A549 (cell line): Measurements from ENCODE around the gene ASH1L. TPM values are rescaled to one million over a fixed set of nuclear protein-coding genes. Genes with fewer than 3 reads are reported as not detected.

Experiments
- ATAC-seq, 2 experiments: fragments of 200-7000 bp in 1 of 2; fragments of >200 bp in 1 of 2; cut with Nextera tagmentation in 1 of 2; cut with Tn5 transposase in 1 of 2; 3 replicates each; pipeline versions ENCODE4 v1.8.0 to v1.9.1; 2018 to 2020; ENCODE audit warnings: mild to moderate bottlenecking in 1 of 2, moderate library complexity in 1 of 2
- CTCF ChIA-PET: fragments of 300-600 bp; sonication (Branson Sonifier 250); formaldehyde crosslinking; extraction: SDS; loops from one replicate; lab custom pipeline; 2021; ENCODE audit warnings: antibody characterized with exemption, inconsistent platforms; lab: Yijun Ruan, JAX
- POLR2A ChIA-PET: fragments of 350-600 bp; formaldehyde crosslinking; extraction: SDS; loops from one replicate; lab custom pipeline; 2021; ENCODE audit warnings: antibody characterized with exemption, inconsistent platforms; lab: Yijun Ruan, JAX
- DNase-seq, 2 experiments: peaks; one replicate each; pipeline versions ENCODE4 v3.0.0 to v3.0.0-alpha.2; 2011 to 2016; ENCODE audit warnings: low read depth in 1 of 2, low spot score in 1 of 2
- FAIRE-seq: peaks from 2 replicates; lab custom pipeline; 2011; peaks lifted over from hg19 to GRCh38; lab: Jason Lieb, UNC
- H3K27ac ChIP-seq, 2 experiments: fragments of >200 bp; sonication (Bioruptor Twin); formaldehyde crosslinking; 3 replicates each; pipeline ENCODE4 v1.5.1; 2016 to 2017
- H3K4me1 ChIP-seq: fragments of >200 bp; sonication (Bioruptor Twin); formaldehyde crosslinking; 3 replicates; pipeline ENCODE4 v1.6.1; 2016
- H3K4me2 ChIP-seq: fragments of >200 bp; sonication (Bioruptor Twin); formaldehyde crosslinking; 3 replicates; pipeline ENCODE4 v1.6.1; 2016
- H3K4me3 ChIP-seq: fragments of >200 bp; sonication (Bioruptor Twin); formaldehyde crosslinking; 3 replicates; pipeline ENCODE4 v1.5.1; 2016
- H3K9me3 ChIP-seq: fragments of >200 bp; sonication (Bioruptor Twin); formaldehyde crosslinking; 3 replicates; pipeline ENCODE4 v1.6.1; 2016
- BHLHE40 ChIP-seq: IDR thresholded peaks from 2 replicates; pipeline ENCODE4 v1.6.1; 2012; ENCODE audit warnings: low read depth, low read length, inconsistent platforms
- CBX8 ChIP-seq: fragments of 200-600 bp; sonication (generic); IDR thresholded peaks from 2 replicates; pipeline ENCODE4 v1.6.1; 2016
- CHD4 ChIP-seq: fragments of 200-600 bp; sonication (generic); IDR thresholded peaks from 2 replicates; pipeline ENCODE4 v1.6.1; 2016; ENCODE audit warnings: antibody characterized with exemption, mild to moderate bottlenecking, borderline replicate concordance
- CTCF ChIP-seq: fragments of >200 bp; sonication (Bioruptor Twin); formaldehyde crosslinking; IDR thresholded peaks from 3 replicates; pipeline ENCODE4 v1.5.1; 2016
- E2F6 ChIP-seq: IDR thresholded peaks from 2 replicates; pipeline ENCODE4 v1.6.1; 2012; ENCODE audit warnings: low read depth, borderline replicate concordance
- EHMT2 ChIP-seq: fragments of 200-600 bp; sonication (generic); IDR thresholded peaks from 2 replicates; pipeline ENCODE4 v1.6.1; 2016; ENCODE audit warnings: antibody characterized with exemption, low read depth, mild to moderate bottlenecking, moderate library complexity
- EP300 ChIP-seq, 2 experiments: fragments of >200 bp; sonication (Bioruptor Twin); formaldehyde crosslinking; IDR thresholded peaks; 2 replicates in 1 of 2; 3 replicates in 1 of 2; pipeline ENCODE4 v1.6.1; 2016 to 2017
- ESRRA ChIP-seq: fragments of 150-350 bp; IDR thresholded peaks from 2 replicates; pipeline ENCODE4 v1.6.1; 2014; ENCODE audit warnings: mild to moderate bottlenecking, low read length, borderline replicate concordance
- FOSL2 ChIP-seq, 2 experiments: fragments of 450-650 bp in 1 of 2; fragments of >200 bp in 1 of 2; sonication (Bioruptor Twin) in 1 of 2; formaldehyde crosslinking; IDR thresholded peaks; 2 replicates each; pipeline versions ENCODE4 v1.5.0 to v1.6.1; 2016 to 2020; ENCODE audit warnings: mild to moderate bottlenecking in 1 of 2, moderate library complexity in 1 of 2
- FOXS1 ChIP-seq: fragments of 250-450 bp; sonication (Bioruptor Pico); IDR thresholded peaks from 2 replicates; pipeline ENCODE4 v1.5.0; 2020; ENCODE audit warnings: mild to moderate bottlenecking, moderate library complexity
- HES2 ChIP-seq: fragments of >200 bp; sonication (Bioruptor Twin); formaldehyde crosslinking; IDR thresholded peaks from 2 replicates; pipeline ENCODE4 v1.6.1; 2016
- HEYL ChIP-seq: fragments of 250-450 bp; sonication (Bioruptor Pico); IDR thresholded peaks from 2 replicates; pipeline ENCODE4 v1.8.0; 2021; ENCODE audit warnings: mild to moderate bottlenecking, moderate library complexity
- HMGXB4 ChIP-seq: fragments of 250-450 bp; sonication (Bioruptor Pico); IDR thresholded peaks from 2 replicates; pipeline ENCODE4 v1.5.0; 2021; ENCODE audit warnings: mild to moderate bottlenecking, moderate library complexity, borderline replicate concordance
- HOXA7 ChIP-seq: fragments of 250-450 bp; sonication (Bioruptor Pico); IDR thresholded peaks from 2 replicates; pipeline ENCODE4 v1.5.0; 2020; ENCODE audit warnings: mild to moderate bottlenecking, moderate library complexity
- JUNB ChIP-seq: fragments of >200 bp; sonication (Bioruptor Twin); formaldehyde crosslinking; IDR thresholded peaks from 2 replicates; pipeline ENCODE4 v1.6.1; 2016
- KDM1A ChIP-seq: fragments of 200-600 bp; sonication (generic); IDR thresholded peaks from 2 replicates; pipeline ENCODE4 v1.6.1; 2016; ENCODE audit warnings: low read depth, mild to moderate bottlenecking
- KDM5A ChIP-seq: fragments of 200-600 bp; sonication (generic); IDR thresholded peaks from 2 replicates; pipeline ENCODE4 v1.6.1; 2016; ENCODE audit warnings: antibody characterized with exemption, mild to moderate bottlenecking
- NFE2L2 ChIP-seq: fragments of 150-350 bp; conservative IDR thresholded peaks from 2 replicates; pipeline ENCODE4 v1.6.1; 2014; ENCODE audit warnings: low read length
- NPAS2 ChIP-seq: fragments of 250-450 bp; sonication (Bioruptor Pico); IDR thresholded peaks from 2 replicates; pipeline ENCODE4 v1.8.0; 2022; ENCODE audit warnings: mild to moderate bottlenecking, moderate library complexity, borderline replicate concordance
- RAD21 ChIP-seq, 2 experiments: fragments of >200 bp in 1 of 2; sonication (Bioruptor Twin) in 1 of 2; formaldehyde crosslinking in 1 of 2; IDR thresholded peaks in 1 of 2; conservative IDR thresholded peaks in 1 of 2; 2 replicates in 1 of 2; 3 replicates in 1 of 2; pipeline ENCODE4 v1.6.1; 2012 to 2018; ENCODE audit warnings: inconsistent platforms in 1 of 2
- REST ChIP-seq: fragments of 200-600 bp; sonication (generic); IDR thresholded peaks from 2 replicates; pipeline ENCODE4 v1.6.1; 2016; ENCODE audit warnings: antibody characterized with exemption, mild to moderate bottlenecking, moderate library complexity
- RNF2 ChIP-seq: fragments of 200-600 bp; sonication (generic); IDR thresholded peaks from 2 replicates; pipeline ENCODE4 v1.6.1; 2016; ENCODE audit warnings: low read depth, mild to moderate bottlenecking, antibody characterized with exemption, moderate library complexity, borderline replicate concordance
- TFCP2L1 ChIP-seq: fragments of 250-450 bp; sonication (Bioruptor Pico); IDR thresholded peaks from 2 replicates; pipeline ENCODE4 v1.5.0; 2021; ENCODE audit warnings: mild to moderate bottlenecking
- TP53 ChIP-seq: fragments of 250-450 bp; sonication (Bioruptor Pico); IDR thresholded peaks from 2 replicates; pipeline ENCODE4 v1.5.0; 2021; ENCODE audit warnings: mild to moderate bottlenecking, moderate library complexity
- ZC3H11A ChIP-seq: fragments of 450-650 bp; IDR thresholded peaks from 2 replicates; pipeline ENCODE4 v1.6.1; 2014; ENCODE audit warnings: antibody characterized with exemption, mild to moderate bottlenecking
- ZFP36 ChIP-seq: fragments of 450-650 bp; IDR thresholded peaks from 2 replicates; pipeline ENCODE4 v1.6.1; 2014; ENCODE audit warnings: borderline replicate concordance; ENCODE audit not compliant: partially characterized antibody
- ZSCAN20 ChIP-seq: fragments of 250-450 bp; sonication (Bioruptor Pico); IDR thresholded peaks from 2 replicates; pipeline ENCODE4 v1.8.0; 2022; ENCODE audit warnings: mild to moderate bottlenecking, moderate library complexity
- WGBS: methylation state at CpG from one replicate; pipeline ENCODE4 v1.1.6; 2017; ENCODE audit errors: missing lambda C conversion rate; 5-methylcytosine and 5-hydroxymethylcytosine counted together
- polyA plus RNA-seq, 4 experiments: library from polyadenylated mRNA; depleted of rRNA in 3 of 4; stranded (reverse); fragments of >200 nt; fragmentation: RNase III in 1 of 4; extraction: RNeasy Plus Mini Kit Qiagen cat#74134 plus additional on column Dnase treatment in 1 of 4; gene quantifications; 2 replicates in 3 of 4; 3 replicates in 1 of 4; pipeline ENCODE4 v1.2.3, GENCODE V29; 2011 to 2017

Gene ASH1L
- polyA plus RNA-seq, 2 of the 4 experiments (the other 2 are of a cell fraction): 10.0 to 32.8 TPM

- no peak for TF ChIP-seq EHMT2
- TF ChIP-seq CHD4: no peak
- no peak for TF ChIP-seq EP300 (IDR thresholded peaks at IDR 0.05)
- no peak for TF ChIP-seq KDM1A
- no peak for TF ChIP-seq NPAS2 (CRISPR knock-in tag)
- TF ChIP-seq CBX8: no peak
- no peak for TF ChIP-seq KDM5A
- TF ChIP-seq JUNB: no peak
- no peak for TF ChIP-seq CTCF
- no peak for TF ChIP-seq ESRRA
- no peak for TF ChIP-seq BHLHE40
- TF ChIP-seq E2F6: no peak
- ATAC-seq: no peak
- no peak overlapping the region for H3K27ac ChIP-seq
- CTCF ChIA-PET: interaction anchor here (0.9 kb wide), 1 partner anchor 13 kb away, joined by 5 read pairs; no protein-coding TSS in a partner anchor
- DNase-seq: no peak
- POLR2A ChIA-PET: no interaction called here
- FAIRE-seq: no peak
- H3K9me3 ChIP-seq: no peaks in the 10 kb centered on the region
- H3K4me2 ChIP-seq: no peak overlapping the region
- H3K4me3 ChIP-seq: no peak overlapping the region
- WGBS: 90% methylated on average over 4 of the region's 4 CpGs
- H3K4me1 ChIP-seq: peaks cover 23% of the 10 kb centered on the region; the same call in 2 of the 3 replicates
Measured at GRCh38 chr1:155540000-155540874, 22.4 kb downstream of the ASH1L start.

- H3K9me3 ChIP-seq: no peaks in the 10 kb centered on the region
- ChIA-PET POLR2A (no interaction called here), CTCF (interaction anchor here (0.6 to 1.6 kb wide), 2 partner anchors 13 to 67 kb away, joined by 3 read pairs; no protein-coding TSS in a partner anchor)
- H3K27ac ChIP-seq: no peak overlapping the region
- DNase-seq (no peak), ATAC-seq (no peak), FAIRE-seq (no peak)
- TF ChIP-seq HEYL (CRISPR knock-in tag): no peak
- TF ChIP-seq REST: no peak
- no peak for TF ChIP-seq HMGXB4 (CRISPR knock-in tag)
- TF ChIP-seq NFE2L2: no peak
- TF ChIP-seq FOSL2 (IDR thresholded peaks at IDR 0.05): no peak
- no peak for TF ChIP-seq FOSL2 (CRISPR knock-in tag; IDR thresholded peaks at IDR 0.05)
- TF ChIP-seq HES2: no peak
- no peak for TF ChIP-seq ZSCAN20 (CRISPR knock-in tag)
- TF ChIP-seq HOXA7 (CRISPR knock-in tag): no peak
- no peak for TF ChIP-seq TP53 (CRISPR knock-in tag)
- no peak for TF ChIP-seq RNF2
- no peak for TF ChIP-seq ZFP36
- no peak for TF ChIP-seq TFCP2L1 (CRISPR knock-in tag)
- TF ChIP-seq E2F6: no peak
- no peak for TF ChIP-seq CBX8
- TF ChIP-seq ZC3H11A: no peak
- TF ChIP-seq FOXS1 (CRISPR knock-in tag): no peak
- TF ChIP-seq RAD21 (conservative IDR thresholded peaks at IDR 0.05 in 1 of 2, IDR thresholded peaks at IDR 0.05 in 1 of 2): no peak
- H3K4me2 ChIP-seq: no peak overlapping the region
- peaks cover 15% of the 10 kb centered on the region; the same call in 2 of the 3 replicates for H3K4me1 ChIP-seq
- WGBS: 87% methylated on average over 4 of the region's 4 CpGs
- no peak overlapping the region for H3K4me3 ChIP-seq
Measured at GRCh38 chr1:155537193-155537592, 25.4 kb downstream of the ASH1L start.
